Measurements from ENCODE around the gene PPP1R8.
"Not testable (repeated sequence)": the region's sequence is repeated elsewhere in the genome, so short reads cannot be mapped to it uniquely, and the experiment has no call there.

The PPP1R8 gene

DNA sequence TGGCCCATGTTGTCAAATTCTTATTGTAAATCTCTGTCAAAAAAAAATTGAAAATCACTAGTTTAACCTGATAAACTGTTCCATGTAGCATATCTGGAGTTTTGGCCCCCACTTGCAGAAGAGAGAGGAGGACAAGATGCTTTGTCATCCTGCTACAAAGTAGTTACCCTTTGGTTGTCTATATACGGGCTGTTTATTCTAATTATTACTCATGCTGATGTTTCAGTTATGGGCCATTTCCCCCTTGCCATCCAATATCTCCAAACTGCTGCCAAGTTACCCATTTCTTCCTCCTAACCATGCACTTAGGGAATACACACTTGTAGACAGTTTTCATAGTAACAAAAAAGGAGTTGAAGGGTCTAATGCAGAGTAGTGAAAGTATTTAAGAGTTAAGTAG, 35.0 kb upstream of the PPP1R8 start:
- H3K4me1 ChIP-seq (ENCODE audit: insufficient read depth, insufficient read length) = no peaks in the 10 kb centered on the region
- H3K9me3 ChIP-seq (ENCODE audit: insufficient read depth, low read length) = no peaks in the 10 kb centered on the region
- H3K27me3 ChIP-seq (ENCODE audit: insufficient read depth, insufficient read length) = no peaks in the 10 kb centered on the region
- no peak overlapping the region for H3K4me3 ChIP-seq (ENCODE audit: insufficient read length, low read depth)
- H3K9ac ChIP-seq (ENCODE audit: insufficient read length, low read depth) = no peak overlapping the region
- TF ChIP-seq ZNF274 (IDR thresholded peaks at IDR 0.05; ENCODE audit: low read depth, low read length) = no peak
- TF ChIP-seq YY1 (IDR thresholded peaks at IDR 0.05; ENCODE audit: insufficient read depth, insufficient read length) = no peak
- no peak for TF ChIP-seq SUZ12 (IDR thresholded peaks at IDR 0.05; ENCODE audit: extremely low read depth, insufficient read depth, insufficient read length)
- no peak for DNase-seq (ENCODE audit: low read depth, low spot score)
- H3K36me3 ChIP-seq (ENCODE audit: insufficient read depth, insufficient read length, low read length) = peaks cover 38% of the 10 kb centered on the region

- no peak for TF ChIP-seq ZNF274 (IDR thresholded peaks at IDR 0.05; ENCODE audit: low read depth, low read length)
- TF ChIP-seq YY1 (IDR thresholded peaks at IDR 0.05; ENCODE audit: insufficient read depth, insufficient read length) = no peak
- TF ChIP-seq SUZ12 (IDR thresholded peaks at IDR 0.05; ENCODE audit: extremely low read depth, insufficient read depth, insufficient read length) = no peak
- no peaks in the 10 kb centered on the region for H3K4me1 ChIP-seq (ENCODE audit: insufficient read depth, insufficient read length)
- no peak for DNase-seq (ENCODE audit: low read depth, low spot score)
- H3K9me3 ChIP-seq (ENCODE audit: insufficient read depth, low read length) = no peaks in the 10 kb centered on the region
- no peaks in the 10 kb centered on the region for H3K27me3 ChIP-seq (ENCODE audit: insufficient read depth, insufficient read length)
- H3K36me3 ChIP-seq (ENCODE audit: insufficient read depth, insufficient read length, low read length) = peaks cover 33% of the 10 kb centered on the region
- no peak overlapping the region for H3K9ac ChIP-seq (ENCODE audit: insufficient read length, low read depth)
- H3K4me3 ChIP-seq (ENCODE audit: insufficient read length, low read depth) = no peak overlapping the region
Observed at GRCh38 chr1:27804791-27805190, 25.8 kb upstream of the PPP1R8 start.

DNA sequence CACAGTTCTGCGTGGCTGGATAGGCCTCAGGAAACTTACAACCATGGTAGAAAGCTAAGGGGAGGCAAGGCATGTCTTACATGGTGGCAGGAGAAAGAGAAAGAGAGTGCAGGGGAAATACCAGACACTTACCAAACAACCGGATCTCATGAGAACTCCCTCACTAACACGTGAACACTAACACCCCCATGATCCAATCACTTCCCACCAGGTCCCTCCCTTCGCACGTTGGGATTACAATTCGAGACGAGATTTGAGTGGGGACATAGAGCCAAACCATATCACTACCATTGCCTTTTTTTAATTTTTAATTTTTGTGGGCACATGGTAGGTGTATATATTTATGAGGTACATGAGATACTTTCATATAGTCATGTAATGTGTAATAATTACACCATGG, 23.8 kb upstream of the PPP1R8 start:
- Histone ChIP-seq H3K36me3 (ENCODE audit: insufficient read depth, insufficient read length, low read length) (peaks cover 26% of the 10 kb centered on the region), H3K4me3 (ENCODE audit: insufficient read length, low read depth) (no peak overlapping the region), H3K9ac (ENCODE audit: insufficient read length, low read depth) (no peak overlapping the region), H3K9me3 (ENCODE audit: insufficient read depth, low read length) (no peaks in the 10 kb centered on the region), H3K27me3 (ENCODE audit: insufficient read depth, insufficient read length) (no peaks in the 10 kb centered on the region), H3K4me1 (ENCODE audit: insufficient read depth, insufficient read length) (no peaks in the 10 kb centered on the region)
- no peak for DNase-seq (ENCODE audit: low read depth, low spot score)
- no peak for TF ChIP-seq YY1 (IDR thresholded peaks at IDR 0.05; ENCODE audit: insufficient read depth, insufficient read length)
- TF ChIP-seq SUZ12 (IDR thresholded peaks at IDR 0.05; ENCODE audit: extremely low read depth, insufficient read depth, insufficient read length) = no peak

- DNase-seq (ENCODE audit: low read depth, low spot score) = no peak
Observed at GRCh38 chr1:27807385-27807784, 23.2 kb upstream of the PPP1R8 start.

DNA sequence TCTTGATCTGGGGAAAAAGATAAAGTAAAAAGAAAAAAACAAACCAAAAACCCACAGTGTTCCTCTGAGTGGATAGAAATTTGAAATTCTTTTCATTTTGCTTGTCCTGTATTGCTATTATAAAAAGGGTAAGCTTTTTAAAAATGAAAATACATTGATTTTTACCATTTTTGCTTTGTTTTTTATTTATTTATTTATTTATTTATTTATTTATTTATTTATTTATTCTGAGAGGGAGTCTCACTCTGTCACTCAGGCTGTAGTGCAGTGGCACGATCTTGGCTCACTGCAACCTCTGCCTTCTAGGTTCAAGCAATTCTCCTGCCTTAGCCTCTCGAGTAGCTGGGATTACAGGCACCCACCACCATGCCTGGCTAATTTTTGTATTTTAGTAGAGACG, 22.5 kb upstream of the PPP1R8 start:
- not testable (repeated sequence) for H3K9ac ChIP-seq (ENCODE audit: insufficient read length, low read depth); H3K4me3 ChIP-seq (ENCODE audit: insufficient read length, low read depth); H3K27me3 ChIP-seq (ENCODE audit: insufficient read depth, insufficient read length); H3K4me1 ChIP-seq (ENCODE audit: insufficient read depth, insufficient read length); DNase-seq (ENCODE audit: low read depth, low spot score); H3K9me3 ChIP-seq (ENCODE audit: insufficient read depth, low read length)
- H3K36me3 ChIP-seq (ENCODE audit: insufficient read depth, insufficient read length, low read length) = peaks cover 24% of the 10 kb centered on the region

More at GRCh38 chr1:27807385-27807784, 23.2 kb upstream of the PPP1R8 start:
- TF ChIP-seq YY1 (IDR thresholded peaks at IDR 0.05; ENCODE audit: insufficient read depth, insufficient read length) (no peak), ZNF274 (IDR thresholded peaks at IDR 0.05; ENCODE audit: low read depth, low read length) (no peak), SUZ12 (IDR thresholded peaks at IDR 0.05; ENCODE audit: extremely low read depth, insufficient read depth, insufficient read length) (no peak)
- Histone ChIP-seq H3K4me3 (ENCODE audit: insufficient read length, low read depth) (no peak overlapping the region), H3K27me3 (ENCODE audit: insufficient read depth, insufficient read length) (no peaks in the 10 kb centered on the region), H3K9ac (ENCODE audit: insufficient read length, low read depth) (no peak overlapping the region), H3K9me3 (ENCODE audit: insufficient read depth, low read length) (no peaks in the 10 kb centered on the region), H3K4me1 (ENCODE audit: insufficient read depth, insufficient read length) (no peaks in the 10 kb centered on the region), H3K36me3 (ENCODE audit: insufficient read depth, insufficient read length, low read length) (peaks cover 24% of the 10 kb centered on the region)

- H3K4me3 ChIP-seq (ENCODE audit: insufficient read length, low read depth) = no peak overlapping the region
- H3K36me3 ChIP-seq (ENCODE audit: insufficient read depth, insufficient read length, low read length) = peaks cover 26% of the 10 kb centered on the region
- H3K27me3 ChIP-seq (ENCODE audit: insufficient read depth, insufficient read length) = no peaks in the 10 kb centered on the region
- DNase-seq (ENCODE audit: low read depth, low spot score) = no peak
- H3K4me1 ChIP-seq (ENCODE audit: insufficient read depth, insufficient read length) = no peaks in the 10 kb centered on the region
- no peak for TF ChIP-seq YY1 (IDR thresholded peaks at IDR 0.05; ENCODE audit: insufficient read depth, insufficient read length)
- no peak for TF ChIP-seq SUZ12 (IDR thresholded peaks at IDR 0.05; ENCODE audit: extremely low read depth, insufficient read depth, insufficient read length)
- no peak for TF ChIP-seq ZNF274 (IDR thresholded peaks at IDR 0.05; ENCODE audit: low read depth, low read length)
- H3K9ac ChIP-seq (ENCODE audit: insufficient read length, low read depth) = no peak overlapping the region
- H3K9me3 ChIP-seq (ENCODE audit: insufficient read depth, low read length) = no peaks in the 10 kb centered on the region
Observed at GRCh38 chr1:27809883-27810282, 20.7 kb upstream of the PPP1R8 start.

- H3K9me3 ChIP-seq (ENCODE audit: insufficient read depth, low read length) = no peaks in the 10 kb centered on the region
- peaks cover 14% of the 10 kb centered on the region for H3K36me3 ChIP-seq (ENCODE audit: insufficient read depth, insufficient read length, low read length)
- H3K4me1 ChIP-seq (ENCODE audit: insufficient read depth, insufficient read length) = no peaks in the 10 kb centered on the region
- no peak overlapping the region for H3K9ac ChIP-seq (ENCODE audit: insufficient read length, low read depth)
- no peak overlapping the region for H3K4me3 ChIP-seq (ENCODE audit: insufficient read length, low read depth)
- TF ChIP-seq SUZ12 (IDR thresholded peaks at IDR 0.05; ENCODE audit: extremely low read depth, insufficient read depth, insufficient read length) (no peak), YY1 (IDR thresholded peaks at IDR 0.05; ENCODE audit: insufficient read depth, insufficient read length) (no peak), ZNF274 (IDR thresholded peaks at IDR 0.05; ENCODE audit: low read depth, low read length) (no peak)
- DNase-seq (ENCODE audit: low read depth, low spot score) = no peak
- H3K27me3 ChIP-seq (ENCODE audit: insufficient read depth, insufficient read length) = no peaks in the 10 kb centered on the region
Observed at GRCh38 chr1:27811741-27812500, 18.7 kb upstream of the PPP1R8 start.

Measured in NT2/D1 (cell line).